GM12873 (cell line): ENCODE data around the gene KLHDC8A.

Experiments used
- CTCF ChIP-seq: IDR thresholded peaks from 2 replicates; pipeline ENCODE4 v1.5.1; 2012; ENCODE audit warnings: low read depth, mild to moderate bottlenecking, moderate library complexity, low read length, control low read depth; ENCODE audit not compliant: insufficient read depth; ENCODE audit errors: missing control alignments

KLHDC8A gene

DNA sequence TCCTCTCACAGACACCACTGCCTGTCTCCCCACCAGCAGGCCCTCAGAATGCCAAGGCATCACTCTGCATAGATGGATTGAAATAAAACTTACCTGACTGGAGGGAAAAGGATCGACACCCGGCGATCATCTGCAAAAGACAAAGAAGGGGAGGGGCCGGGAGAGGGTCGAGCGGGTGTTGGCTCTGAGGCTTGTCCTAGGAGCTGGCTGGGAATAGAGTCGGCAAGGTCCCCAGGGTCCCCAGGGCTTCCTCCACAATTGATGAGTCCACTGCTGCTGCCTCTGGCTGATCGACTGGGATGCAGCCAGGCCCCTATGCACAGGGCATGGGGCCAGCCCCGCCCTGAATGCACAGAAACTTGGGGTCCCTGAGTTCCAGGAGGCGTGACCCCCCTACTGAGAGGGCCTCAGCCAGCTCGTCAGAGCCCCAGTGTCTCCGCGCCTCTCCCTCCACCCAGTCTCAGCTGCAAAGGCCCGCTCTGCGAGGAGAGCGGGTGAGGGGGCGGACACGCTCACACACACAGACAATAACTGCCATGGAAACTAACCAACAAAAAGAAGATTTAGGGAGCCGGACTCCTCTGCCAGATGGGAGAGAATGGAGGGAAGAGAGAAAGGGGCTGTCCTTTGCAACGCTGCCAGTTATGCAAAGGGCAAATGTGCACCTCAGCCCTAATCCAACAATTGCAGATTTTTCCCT is at the start of gene KLHDC8A:
KLHDC8A (minus strand) TSS at position 483 of the 700 bp plus-strand sequence. CDS start 13,318 bp downstream, outside the sequence.
- no peak for TF ChIP-seq CTCF

GRCh38 chr1:205398586-205398985 is 41.9 kb upstream of the KLHDC8A start:
- TF ChIP-seq CTCF = no peak

DNA sequence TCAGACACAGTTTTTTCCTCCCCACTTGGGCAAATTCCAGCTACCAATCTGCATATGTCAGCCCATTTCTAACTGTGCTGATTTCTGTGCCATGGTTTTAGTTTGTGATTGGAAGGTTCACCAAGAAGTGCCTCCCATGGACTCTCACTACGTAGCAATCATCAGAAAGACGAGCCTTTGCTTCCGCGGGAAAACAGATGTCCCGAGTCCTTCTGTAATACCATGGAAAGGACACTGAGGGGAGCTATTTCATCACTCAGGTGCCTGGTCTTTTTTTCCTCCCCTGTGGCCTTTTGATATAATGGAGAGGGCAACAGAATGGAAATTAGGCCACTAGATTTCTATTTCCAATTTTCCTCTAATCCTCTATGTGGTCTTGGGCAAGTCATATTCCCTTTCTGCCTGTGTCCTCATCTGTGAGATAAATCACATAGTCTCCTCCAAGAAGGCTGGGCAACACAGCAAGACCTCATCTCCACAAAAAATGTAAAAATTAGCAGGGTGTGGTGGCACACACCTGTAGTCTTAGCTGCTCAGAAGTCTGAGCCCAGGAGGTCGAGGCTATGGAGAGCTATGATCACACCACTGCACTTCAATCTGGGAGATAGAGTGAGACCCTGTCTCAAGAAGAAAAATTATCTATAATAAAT is 40.4 kb upstream of the KLHDC8A start:
- TF ChIP-seq CTCF = peak; percentile 65

DNA sequence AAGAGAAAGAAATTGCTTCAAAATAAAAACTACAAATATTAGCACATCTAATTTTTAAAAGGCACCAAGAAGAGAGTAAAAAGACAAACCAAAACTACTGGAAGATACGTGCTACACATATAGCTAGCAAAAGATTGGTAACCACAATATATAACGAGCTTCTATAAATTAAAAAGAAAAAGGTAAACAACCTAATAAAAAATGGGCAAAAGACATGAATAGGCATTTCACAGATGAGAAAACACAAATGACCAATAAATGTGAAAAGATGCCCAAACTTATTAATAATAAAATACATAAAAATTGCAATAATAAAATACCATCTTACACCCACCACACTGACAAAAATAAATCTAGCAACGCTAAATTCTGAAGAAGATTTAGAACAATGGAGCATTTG is 38.9 kb upstream of the KLHDC8A start:
- TF ChIP-seq CTCF = no peak

- TF ChIP-seq CTCF = no peak
These were observed 35.9 kb upstream of the KLHDC8A start for GRCh38 chr1:205392650-205393049.

DNA sequence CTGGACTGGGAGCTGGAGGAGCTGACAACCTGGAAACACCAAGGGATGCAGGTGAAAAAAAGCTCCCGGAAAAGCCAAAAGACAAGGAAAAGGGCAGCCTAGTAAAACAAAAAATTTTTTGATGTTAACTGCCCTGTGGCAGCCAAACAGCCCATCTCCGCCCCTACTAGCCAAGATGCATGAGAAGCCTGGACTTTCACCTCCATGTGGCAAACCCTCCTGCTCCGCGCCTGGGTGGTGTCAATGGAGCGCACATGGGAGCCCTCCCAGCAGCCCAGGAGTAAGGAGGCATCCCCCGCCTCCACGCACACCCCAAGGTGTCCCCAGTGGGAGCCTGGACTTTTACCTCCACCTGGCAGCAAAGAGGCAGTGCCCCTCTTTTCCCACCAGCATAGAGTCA is 34.7 kb upstream of the KLHDC8A start:
- TF ChIP-seq CTCF = no peak

DNA sequence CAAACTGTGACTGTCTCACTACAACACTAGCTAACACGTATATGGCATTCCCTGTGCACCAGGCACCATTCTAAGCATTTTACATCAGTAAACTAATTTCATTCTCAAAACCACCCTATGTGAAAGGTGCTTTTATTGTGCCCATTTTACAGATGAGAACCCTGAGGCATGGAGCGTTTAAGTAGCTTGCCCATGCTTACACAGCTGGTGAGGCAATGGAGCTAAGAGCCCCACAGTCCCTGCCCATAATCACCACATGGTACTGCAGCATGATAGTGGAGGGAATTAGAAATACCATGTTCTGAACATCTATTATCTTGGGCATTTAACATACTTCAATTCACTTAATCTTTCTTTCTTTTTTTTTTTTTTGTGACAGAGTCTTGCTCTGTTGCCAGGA is 31.1 kb upstream of the KLHDC8A start:
- TF ChIP-seq CTCF = no peak
